IMR-90 (cell line): ENCODE data around the gene ZNF646. TPM values are rescaled to one million over a fixed set of nuclear protein-coding genes. Genes with fewer than 3 reads are reported as not detected.

Experiments
- ATAC-seq: fragments of 200-7000 bp; cut with Tn5 transposase; 2 replicates; pipeline ENCODE4 v1.9.1; 2020; ENCODE audit warnings: low read depth, mild to moderate bottlenecking, moderate library complexity
- BruUV-seq: library from RNA; stranded (reverse); fragments of 400-500 nt; replicated peaks from 2 replicates; lab custom pipeline; 2021; lab: Mats Ljungman, UMichigan
- CTCF ChIA-PET: fragments of 300-600 bp; formaldehyde crosslinking; extraction: SDS; loops from one replicate; lab custom pipeline; 2021; ENCODE audit warnings: antibody characterized with exemption; lab: Yijun Ruan, JAX
- POLR2A ChIA-PET: fragments of 300-600 bp; sonication (Branson Sonifier 250); formaldehyde crosslinking; loops from one replicate; lab custom pipeline; 2022; ENCODE audit warnings: antibody characterized with exemption; ENCODE audit not compliant: unreplicated experiment; lab: Charles Lee
- DNase-seq: peaks from one replicate; pipeline ENCODE4 v3.0.0; 2013
- H2AFZ ChIP-seq: replicated peaks from 2 replicates; pipeline ENCODE3; 2013; ENCODE audit warnings: low read length, mild to moderate bottlenecking; ENCODE audit not compliant: poor library complexity
- H2AK5ac ChIP-seq: 2 replicates; pipeline ENCODE4 v1.6.1; 2013; ENCODE audit warnings: low read depth, low read length, inconsistent platforms
- H2AK9ac ChIP-seq: replicated peaks from 2 replicates; pipeline ENCODE3; 2013; ENCODE audit warnings: mild to moderate bottlenecking, low read depth, low read length, moderate library complexity; ENCODE audit not compliant: poor library complexity
- H2BK120ac ChIP-seq: 2 replicates; pipeline ENCODE4 v1.6.1; 2013; ENCODE audit warnings: low read depth, low read length, inconsistent platforms
- H2BK15ac ChIP-seq: 3 replicates; pipeline ENCODE4 v1.6.1; 2013; ENCODE audit warnings: low read depth, low read length, inconsistent platforms
- H2BK20ac ChIP-seq: 2 replicates; pipeline ENCODE4 v1.6.1; 2013; ENCODE audit warnings: low read depth, mild to moderate bottlenecking, inconsistent platforms, low read length, moderate library complexity
- H2BK5ac ChIP-seq: 2 replicates; pipeline ENCODE4 v1.6.1; 2013; ENCODE audit warnings: mild to moderate bottlenecking, low read depth, low read length, inconsistent platforms; ENCODE audit not compliant: poor library complexity, severe bottlenecking
- H3K14ac ChIP-seq: replicated peaks from 2 replicates; pipeline ENCODE4 v1.6.1; 2013; ENCODE audit warnings: low read depth, low read length, inconsistent platforms
- H3K18ac ChIP-seq: 2 replicates; pipeline ENCODE4 v1.6.1; 2013; ENCODE audit warnings: low read depth, low read length, control low read depth
- H3K23ac ChIP-seq: 2 replicates; pipeline ENCODE4 v1.6.1; 2013; ENCODE audit warnings: low read depth, low read length, inconsistent platforms
- H3K27ac ChIP-seq: 2 replicates; pipeline ENCODE4 v1.5.1; 2013; ENCODE audit warnings: mild to moderate bottlenecking, control low read depth, low read length; ENCODE audit not compliant: insufficient read depth
- H3K27me3 ChIP-seq: 2 replicates; pipeline ENCODE4 v1.6.1; 2013; ENCODE audit warnings: low read length; ENCODE audit not compliant: control insufficient read depth, insufficient read depth
- H3K36me3 ChIP-seq: 2 replicates; pipeline ENCODE4 v1.6.1; 2013; ENCODE audit warnings: low read length, mixed read lengths; ENCODE audit not compliant: control insufficient read depth, insufficient read depth
- H3K4ac ChIP-seq: 2 replicates; pipeline ENCODE4 v1.6.1; 2013; ENCODE audit warnings: low read depth, low read length, inconsistent platforms
- H3K4me1 ChIP-seq: 2 replicates; pipeline ENCODE4 v1.6.1; 2013; ENCODE audit warnings: low read length, mixed read lengths; ENCODE audit not compliant: control insufficient read depth, insufficient read depth
- H3K4me2 ChIP-seq: 2 replicates; pipeline ENCODE4 v1.6.1; 2013; ENCODE audit warnings: low read depth, mild to moderate bottlenecking, control low read depth, low read length, moderate library complexity
- H3K4me3 ChIP-seq: 2 replicates; pipeline ENCODE4 v1.5.1; 2013; ENCODE audit warnings: low read depth, mild to moderate bottlenecking, control low read depth, low read length, moderate library complexity; ENCODE audit not compliant: insufficient read depth
- H3K56ac ChIP-seq: 2 replicates; pipeline ENCODE4 v1.6.1; 2013; ENCODE audit warnings: low read length, inconsistent platforms; ENCODE audit not compliant: insufficient read depth; ENCODE audit errors: extremely low read depth
- H3K79me1 ChIP-seq, 2 experiments: 2 replicates each; pipeline ENCODE4 v1.6.1; 2013; ENCODE audit warnings: low read length in 2 of 2, inconsistent platforms in 1 of 2, low read depth in 1 of 2
- H3K9ac ChIP-seq: 2 replicates; pipeline ENCODE4 v1.6.1; 2013; ENCODE audit warnings: low read depth, low read length, control low read depth
- H3K9me1 ChIP-seq: 2 replicates; pipeline ENCODE4 v1.6.1; 2013; ENCODE audit warnings: low read length, inconsistent platforms; ENCODE audit not compliant: insufficient read depth
- H3K9me3 ChIP-seq: 2 replicates; pipeline ENCODE4 v1.6.1; 2013; ENCODE audit warnings: low read length; ENCODE audit not compliant: control insufficient read depth, insufficient read depth
- H4K20me1 ChIP-seq: 2 replicates; pipeline ENCODE4 v1.6.1; 2013; ENCODE audit warnings: low read length, inconsistent platforms; ENCODE audit not compliant: insufficient read depth
- H4K5ac ChIP-seq: 2 replicates; pipeline ENCODE4 v1.6.1; 2013; ENCODE audit warnings: mild to moderate bottlenecking, low read depth, low read length, control low read depth
- H4K8ac ChIP-seq, 2 experiments: 2 replicates each; pipeline ENCODE4 v1.6.1; 2013; ENCODE audit warnings: low read depth in 2 of 2, low read length in 2 of 2, control low read depth in 1 of 2, inconsistent platforms in 1 of 2
- H4K91ac ChIP-seq: 2 replicates; pipeline ENCODE4 v1.6.1; 2013; ENCODE audit warnings: low read depth, low read length, inconsistent platforms; ENCODE audit not compliant: insufficient read depth
- BHLHE40 ChIP-seq: fragments of 150-350 bp; IDR thresholded peaks from 2 replicates; pipeline ENCODE4 v1.6.1; 2016; ENCODE audit warnings: mild to moderate bottlenecking, low read depth, low read length
- CEBPB ChIP-seq: IDR thresholded peaks from 2 replicates; pipeline ENCODE4 v1.6.1; 2012; ENCODE audit warnings: low read depth, low read length, improper control_type of control experiment
- CHD1 ChIP-seq: IDR thresholded peaks from 2 replicates; pipeline ENCODE4 v1.6.1; 2012; ENCODE audit warnings: low read depth, low read length, improper control_type of control experiment
- ELK1 ChIP-seq: fragments of 150-350 bp; IDR thresholded peaks from 2 replicates; pipeline ENCODE4 v1.6.1; 2016; ENCODE audit warnings: low read depth, mild to moderate bottlenecking, low read length, moderate library complexity, borderline replicate concordance
- FOS ChIP-seq: fragments of 150-350 bp; IDR thresholded peaks from 2 replicates; pipeline ENCODE4 v1.6.1; 2016; ENCODE audit warnings: low read depth, low read length
- MAZ ChIP-seq: IDR thresholded peaks from 2 replicates; pipeline ENCODE4 v1.6.1; 2012; ENCODE audit warnings: low read depth, mild to moderate bottlenecking, low read length, improper control_type of control experiment, moderate library complexity, borderline replicate concordance
- MXI1 ChIP-seq: IDR thresholded peaks from 2 replicates; pipeline ENCODE4 v1.6.1; 2012; ENCODE audit warnings: low read depth, mild to moderate bottlenecking, low read length, moderate library complexity, borderline replicate concordance
- NFE2L2 ChIP-seq: fragments of 150-350 bp; IDR thresholded peaks from 2 replicates; pipeline ENCODE4 v1.6.1; 2016; ENCODE audit warnings: low read depth, mild to moderate bottlenecking, low read length
- POLR2A ChIP-seq: IDR thresholded peaks from 2 replicates; pipeline ENCODE4 v1.6.1; 2012; ENCODE audit warnings: mild to moderate bottlenecking, low read depth, low read length
- RAD21 ChIP-seq: IDR thresholded peaks from 2 replicates; pipeline ENCODE4 v1.6.1; 2012; ENCODE audit warnings: low read length, improper control_type of control experiment
- RCOR1 ChIP-seq: IDR thresholded peaks from 2 replicates; pipeline ENCODE4 v1.6.1; 2012; ENCODE audit warnings: mild to moderate bottlenecking, low read length, improper control_type of control experiment; ENCODE audit not compliant: insufficient replicate concordance
- SMC3 ChIP-seq: fragments of 150-350 bp; IDR thresholded peaks from 2 replicates; pipeline ENCODE4 v1.6.1; 2016; ENCODE audit warnings: low read depth, mild to moderate bottlenecking, antibody characterized with exemption, low read length, moderate library complexity
- WGBS, 2 experiments: methylation state at CpG; one replicate each; pipeline versions ENCODE4 v1.1.5 to v1.1.7; 2013; ENCODE audit warnings: missing lambda C conversion rate in 2 of 2; ENCODE audit not compliant: insufficient read length in 1 of 2; ENCODE audit errors: extremely low coverage in 2 of 2; 5-methylcytosine and 5-hydroxymethylcytosine counted together
- dilution Hi-C: fragments of 300-500 bp; cut with HindIII; formaldehyde crosslinking; loops from one replicate; pipeline ENCODE4 v1.14.3; 2018; ENCODE audit warnings: low sequenced_read_pairs; ENCODE audit not compliant: unreplicated experiment
- in situ Hi-C: fragments of 300-500 bp; cut with MboI; formaldehyde crosslinking; loops from 3 replicates; pipeline ENCODE4 v1.14.3; 2019; ENCODE audit warnings: low sequenced_read_pairs, inconsistent platforms, mixed read lengths
- intact Hi-C: fragments of 100-400 bp; cut with micrococcal nuclease; formaldehyde crosslinking; loops from 2 replicates; pipeline ENCODE4 v1.10.0; 2022
- polyA plus RNA-seq, 3 experiments: library from polyadenylated mRNA; depleted of rRNA; stranded (reverse); fragments of >200 nt; gene quantifications; 2 replicates each; pipeline ENCODE4 v1.2.3, GENCODE V29; 2012; ENCODE audit warnings: low replicate concordance in 1 of 3
- total RNA-seq: library from RNA; depleted of rRNA; stranded (reverse); fragments of >200 nt; gene quantifications from 2 replicates; pipeline ENCODE4 v1.2.3, GENCODE V29; 2012
- TF ChIP-seq, protein P1 (sequence below): conservative IDR thresholded peaks from 2 replicates; pipeline ENCODE4 v1.5.1; 2012; ENCODE audit warnings: mild to moderate bottlenecking, low read depth, low read length, improper control_type of control experiment
- TF ChIP-seq, protein P2 (sequence below): fragments of 150-350 bp; IDR thresholded peaks from 2 replicates; pipeline ENCODE4 v1.6.1; 2017; ENCODE audit warnings: mild to moderate bottlenecking, antibody characterized with exemption, low read length, low read depth

Gene ZNF646
- total and polyA plus RNA-seq, 2 of the 4 experiments (the other 2 are of a cell fraction), result 4.9 to 6.8 TPM

GRCh38 chr16:31077592-31078396, 3.6 kb downstream of the ZNF646 start:
- H2AK9ac ChIP-seq, result no peak overlapping the region
- H3K4me1 ChIP-seq, result no peaks in the 10 kb centered on the region
- dilution Hi-C loops, result no loop called here
- H3K56ac ChIP-seq, result no peak overlapping the region
- H3K23ac ChIP-seq, result no peak overlapping the region
- no peaks in the 10 kb centered on the region for H3K9me3 ChIP-seq
- no peak overlapping the region for H4K5ac ChIP-seq
- no peaks in the 10 kb centered on the region for H3K9me1 ChIP-seq
- H2BK15ac ChIP-seq, result no peak overlapping the region
- no peak overlapping the region for H3K4me2 ChIP-seq
- H3K9ac ChIP-seq, result no peak overlapping the region
- peaks cover 15% of the 10 kb centered on the region; the same call in 1 of the 2 replicates for H4K20me1 ChIP-seq
- peaks cover 18 to 60% of the 10 kb centered on the region in 2 experiments for H3K79me1 ChIP-seq
- H2AFZ ChIP-seq, result no peak overlapping the region
- H3K18ac ChIP-seq, result no peak overlapping the region
- CTCF ChIA-PET, result interaction anchor here (0.6 kb wide), 1 partner anchor 26 kb away, joined by 4 read pairs; no protein-coding TSS in a partner anchor
- DNase-seq (no peak), ATAC-seq (no peak)
- no peak overlapping the region for H2BK5ac ChIP-seq
- no peak overlapping the region for H4K8ac ChIP-seq
- no peaks in the 10 kb centered on the region for H3K27me3 ChIP-seq
- in situ Hi-C loops, result loop anchor here (10.0 kb wide), 1 partner anchor 387 kb away; no protein-coding TSS in a partner anchor
- no peak overlapping the region for H2BK20ac ChIP-seq
- no peak overlapping the region for H4K91ac ChIP-seq
- no peak overlapping the region for H3K4ac ChIP-seq
- TF ChIP-seq RAD21, result no peak
- no peak for TF ChIP-seq FOS
- TF ChIP-seq POLR2A, result no peak
- TF ChIP-seq RCOR1, result no peak
- TF ChIP-seq NFE2L2, result no peak
- TF ChIP-seq, protein P1, sequence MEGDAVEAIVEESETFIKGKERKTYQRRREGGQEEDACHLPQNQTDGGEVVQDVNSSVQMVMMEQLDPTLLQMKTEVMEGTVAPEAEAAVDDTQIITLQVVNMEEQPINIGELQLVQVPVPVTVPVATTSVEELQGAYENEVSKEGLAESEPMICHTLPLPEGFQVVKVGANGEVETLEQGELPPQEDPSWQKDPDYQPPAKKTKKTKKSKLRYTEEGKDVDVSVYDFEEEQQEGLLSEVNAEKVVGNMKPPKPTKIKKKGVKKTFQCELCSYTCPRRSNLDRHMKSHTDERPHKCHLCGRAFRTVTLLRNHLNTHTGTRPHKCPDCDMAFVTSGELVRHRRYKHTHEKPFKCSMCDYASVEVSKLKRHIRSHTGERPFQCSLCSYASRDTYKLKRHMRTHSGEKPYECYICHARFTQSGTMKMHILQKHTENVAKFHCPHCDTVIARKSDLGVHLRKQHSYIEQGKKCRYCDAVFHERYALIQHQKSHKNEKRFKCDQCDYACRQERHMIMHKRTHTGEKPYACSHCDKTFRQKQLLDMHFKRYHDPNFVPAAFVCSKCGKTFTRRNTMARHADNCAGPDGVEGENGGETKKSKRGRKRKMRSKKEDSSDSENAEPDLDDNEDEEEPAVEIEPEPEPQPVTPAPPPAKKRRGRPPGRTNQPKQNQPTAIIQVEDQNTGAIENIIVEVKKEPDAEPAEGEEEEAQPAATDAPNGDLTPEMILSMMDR, result no peak
- TF ChIP-seq MXI1, result no peak
- no peak for TF ChIP-seq CHD1
- TF ChIP-seq BHLHE40, result no peak
- TF ChIP-seq CEBPB, result no peak
- no peak for TF ChIP-seq MAZ
- TF ChIP-seq ELK1, result no peak
- TF ChIP-seq, protein P2, sequence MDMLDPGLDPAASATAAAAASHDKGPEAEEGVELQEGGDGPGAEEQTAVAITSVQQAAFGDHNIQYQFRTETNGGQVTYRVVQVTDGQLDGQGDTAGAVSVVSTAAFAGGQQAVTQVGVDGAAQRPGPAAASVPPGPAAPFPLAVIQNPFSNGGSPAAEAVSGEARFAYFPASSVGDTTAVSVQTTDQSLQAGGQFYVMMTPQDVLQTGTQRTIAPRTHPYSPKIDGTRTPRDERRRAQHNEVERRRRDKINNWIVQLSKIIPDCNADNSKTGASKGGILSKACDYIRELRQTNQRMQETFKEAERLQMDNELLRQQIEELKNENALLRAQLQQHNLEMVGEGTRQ, result no peak
- TF ChIP-seq SMC3, result no peak
- intact Hi-C loops, result loop anchor here (10.0 kb wide), 1 partner anchor 123 kb away; the partner anchor contains the start of gene SETD1A
- no peak overlapping the region for H2AK5ac ChIP-seq
- H3K27ac ChIP-seq, result no peak overlapping the region
- BruUV-seq, result no TSS peak
- H3K4me3 ChIP-seq, result no peak overlapping the region
- no peak overlapping the region for H2BK120ac ChIP-seq
- peaks cover 62% of the 10 kb centered on the region for H3K36me3 ChIP-seq
- POLR2A ChIA-PET, result no interaction called here
- 100% methylated on average over 6 of the region's 30 CpGs; no CpG with 5 or more reads in 1 of the 2 experiments for WGBS, 2 experiments
- H3K14ac ChIP-seq, result no peak overlapping the region
